ENCODE results near the gene PAK1. TPM values are rescaled to one million over a fixed set of nuclear protein-coding genes. Genes with fewer than 3 reads are reported as not detected.

Gene PAK1
- total and polyA plus RNA-seq, 2 of the 8 experiments (the other 6 are each of a cell fraction or from before 2014, with no cell fraction given): 87.7 to 151 TPM

GRCh38 chr11:77325159-77325558, 148.7 kb downstream of the PAK1 start:
- no peaks in the 10 kb centered on the region for H3K23me2 ChIP-seq (ENCODE audit: low read depth, low read length)
- H4K20me1 ChIP-seq (replicated peaks in 1 of 2; ENCODE audit: control insufficient read depth in 1 of 2, insufficient read depth in 2 of 2, low read length in 2 of 2): peaks cover 0 to 2% of the 10 kb centered on the region in 2 experiments
- DNase-seq (ENCODE audit: low read depth in 1 of 2, low spot score in 2 of 2): no peak
- no peak overlapping the region for H2AFZ ChIP-seq (ENCODE audit: low read length)
- CTCF ChIA-PET (ENCODE audit: partially characterized antibody): interaction anchor here (0.6 to 0.9 kb wide), 5 partner anchors 11 to 278 kb away, joined by 3 to 4 read pairs (median 3); no protein-coding TSS in a partner anchor
- no peak overlapping the region for H3K18ac ChIP-seq (ENCODE audit: extremely low read depth, low read length)
- peaks cover 0 to 18% (median 6%) of the 10 kb centered on the region in 4 experiments for H3K36me3 ChIP-seq (ENCODE audit: control insufficient read depth in 2 of 4, insufficient read depth in 4 of 4, low read length in 3 of 4)
- WGBS, 2 experiments (ENCODE audit: extremely low coverage in 1 of 2, insufficient coverage in 1 of 2, insufficient read length in 1 of 2, insufficient replicate concordance in 2 of 2, low coverage in 1 of 2, low lambda C conversion rate in 2 of 2, missing lambda C conversion rate in 1 of 2): 86% methylated on average over 1 of the region's 1 CpG; no CpG with 5 or more reads in 1 of the 2 experiments
- H3K4me3 ChIP-seq (ENCODE audit: extremely low read depth in 1 of 4, insufficient read depth in 2 of 4, low read depth in 3 of 4, low read length in 4 of 4): no peak overlapping the region
- H2BK5ac ChIP-seq (ENCODE audit: low read depth, low read length): no peak overlapping the region
- no peak overlapping the region for H3K14ac ChIP-seq (ENCODE audit: insufficient read length)
- no peak overlapping the region for H2BK20ac ChIP-seq (ENCODE audit: low read length)
- no peak overlapping the region for H2BK12ac ChIP-seq (ENCODE audit: low read depth, low read length)
- H3K9ac ChIP-seq (replicated peaks in 1 of 4; ENCODE audit: extremely low read depth in 1 of 4, low read depth in 3 of 4, low read length in 3 of 4): no peak overlapping the region
- H3K27ac ChIP-seq (ENCODE audit: low read depth, low read length): no peak overlapping the region
- H3K4me1 ChIP-seq (replicated peaks in 1 of 4; ENCODE audit: control insufficient read depth in 3 of 4, insufficient read depth in 4 of 4, low read length in 3 of 4): no peaks in the 10 kb centered on the region
- no peaks in the 10 kb centered on the region for H3K79me1 ChIP-seq (ENCODE audit: low read depth, low read length)
- H3K4ac ChIP-seq (replicated peaks; ENCODE audit: insufficient read length, low read depth, low read length): no peak overlapping the region
- H2AK5ac ChIP-seq (ENCODE audit: low read depth, low read length): no peak overlapping the region
- H3K9me3 ChIP-seq (ENCODE audit: insufficient read depth in 2 of 2, low read depth in 1 of 2, low read length in 1 of 2): no peaks in the 10 kb centered on the region
- H3K79me2 ChIP-seq (ENCODE audit: control insufficient read depth in 1 of 2, insufficient read depth in 2 of 2, low read length in 2 of 2): no peaks in the 10 kb centered on the region; a peak in 1 of 4 replicates
- H3K23ac ChIP-seq (ENCODE audit: insufficient read length): no peak overlapping the region
- H3K56ac ChIP-seq (replicated peaks; ENCODE audit: insufficient read length, low read depth, low read length): no peak overlapping the region
- H2BK15ac ChIP-seq (ENCODE audit: low read length): no peak overlapping the region
- H3K4me2 ChIP-seq (ENCODE audit: insufficient read depth in 1 of 2, low read depth in 2 of 2, low read length in 2 of 2): no peak overlapping the region
- H4K5ac ChIP-seq (ENCODE audit: insufficient read length, low read depth, low read length): no peak overlapping the region
- no peaks in the 10 kb centered on the region for H3K27me3 ChIP-seq (replicated peaks in 1 of 4; ENCODE audit: control insufficient read depth in 3 of 4, extremely low read depth in 1 of 4, insufficient read depth in 3 of 4, low read length in 3 of 4)
- FAIRE-seq: no peak
- no peak overlapping the region for H4K8ac ChIP-seq (ENCODE audit: extremely low read depth, insufficient read depth, low read length)
- POLR2A ChIA-PET (ENCODE audit: partially characterized antibody): interaction anchor here (0.7 kb wide), 1 partner anchor 26 kb away, joined by 3 read pairs; no protein-coding TSS in a partner anchor
- H4K91ac ChIP-seq (replicated peaks; ENCODE audit: insufficient read length, low read length): no peak overlapping the region
- no peak overlapping the region for H2BK120ac ChIP-seq (replicated peaks; ENCODE audit: low read depth, low read length)
- no peak for TF ChIP-seq CHD1 (IDR thresholded peaks at IDR 0.05; ENCODE audit: low read depth, low read length)
- no peak for TF ChIP-seq YY1 (IDR thresholded peaks at IDR 0.05; ENCODE audit: low read depth, low read length)
- no peak for TF ChIP-seq SIRT6 (IDR thresholded peaks at IDR 0.05; ENCODE audit: low read length)
- TF ChIP-seq SIN3A (conservative IDR thresholded peaks at IDR 0.05 in 1 of 2, IDR thresholded peaks at IDR 0.05 in 1 of 2; ENCODE audit: low read depth in 1 of 2, low read length in 2 of 2): no peak
- TF ChIP-seq TCF12 (IDR thresholded peaks at IDR 0.05; ENCODE audit: low read depth, low read length): no peak
- TF ChIP-seq RXRA (IDR thresholded peaks at IDR 0.05; ENCODE audit: insufficient read depth, low read depth, low read length): no peak
- no peak for TF ChIP-seq RFX5 (IDR thresholded peaks at IDR 0.05; ENCODE audit: borderline replicate concordance, low read depth, low read length)
- TF ChIP-seq CTCF (IDR thresholded peaks at IDR 0.05; ENCODE audit: control extremely low read depth in 1 of 3, insufficient read depth in 1 of 3, low read depth in 1 of 3, low read length in 3 of 3): no peak
- no peak for TF ChIP-seq TAF7 (optimal IDR thresholded peaks at IDR 0.05; ENCODE audit: borderline replicate concordance, low read depth, low read length)
- TF ChIP-seq CTBP2 (IDR thresholded peaks at IDR 0.05; ENCODE audit: borderline replicate concordance, insufficient read depth, insufficient read length, low read length): no peak
- no peak for TF ChIP-seq TBP (IDR thresholded peaks at IDR 0.05; ENCODE audit: low read depth, low read length)
